A172 (cell line): ENCODE measurements around the gene GNPDA1. TPM values are rescaled to one million over a fixed set of nuclear protein-coding genes. Genes with fewer than 3 reads are reported as not detected.

Source experiments
- DNase-seq: peaks from one replicate; pipeline ENCODE4 v3.0.0-alpha.2; 2015; ENCODE audit warnings: low spot score
- total RNA-seq: library from RNA; depleted of rRNA; stranded (reverse); fragments of >200 nt; shearing (Covaris generic); gene quantifications from 2 replicates; pipeline ENCODE4 v1.2.3, GENCODE V29; 2014

Gene GNPDA1
- total RNA-seq, 1 experiment from 2014 or later, result 118 TPM

DNA sequence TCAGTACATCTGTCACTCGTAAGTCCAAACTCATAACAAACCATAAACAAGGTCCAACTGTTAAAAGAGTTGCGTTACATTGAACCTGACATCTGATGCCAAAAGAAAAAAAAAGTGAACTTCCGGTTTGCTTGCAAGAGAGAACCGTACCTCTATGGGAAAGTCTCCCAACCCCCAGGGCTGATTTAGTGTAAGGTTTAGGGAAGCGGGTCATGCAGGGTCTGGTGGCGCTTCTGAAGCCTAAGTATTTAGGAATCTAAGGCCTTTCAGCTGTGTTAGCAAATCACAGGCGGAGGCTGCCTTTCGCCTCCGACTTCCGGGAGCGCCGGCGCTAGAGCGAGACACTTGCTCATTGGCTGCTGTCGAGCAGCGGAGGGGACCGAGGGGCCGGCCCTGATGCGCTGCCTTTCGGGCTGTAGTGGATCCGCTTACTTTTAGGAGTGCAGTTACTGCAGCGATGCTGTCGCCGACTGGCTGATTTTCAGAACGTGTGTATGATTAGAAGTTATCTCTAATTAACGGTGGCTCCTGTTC, 12.0 kb upstream of the GNPDA1 start:
- peak; percentile 80 for DNase-seq

GRCh38 chr5:142023836-142024235, 11.0 kb upstream of the GNPDA1 start:
- no peak for DNase-seq

- DNase-seq, result no peak
Measured at GRCh38 chr5:142020122-142020659, 7.4 kb upstream of the GNPDA1 start.

GRCh38 chr5:142017832-142018427, 5.1 kb upstream of the GNPDA1 start:
- DNase-seq, result peak; percentile 31

- no peak for DNase-seq
Measured at GRCh38 chr5:142016556-142016955, 3.7 kb upstream of the GNPDA1 start.

DNA sequence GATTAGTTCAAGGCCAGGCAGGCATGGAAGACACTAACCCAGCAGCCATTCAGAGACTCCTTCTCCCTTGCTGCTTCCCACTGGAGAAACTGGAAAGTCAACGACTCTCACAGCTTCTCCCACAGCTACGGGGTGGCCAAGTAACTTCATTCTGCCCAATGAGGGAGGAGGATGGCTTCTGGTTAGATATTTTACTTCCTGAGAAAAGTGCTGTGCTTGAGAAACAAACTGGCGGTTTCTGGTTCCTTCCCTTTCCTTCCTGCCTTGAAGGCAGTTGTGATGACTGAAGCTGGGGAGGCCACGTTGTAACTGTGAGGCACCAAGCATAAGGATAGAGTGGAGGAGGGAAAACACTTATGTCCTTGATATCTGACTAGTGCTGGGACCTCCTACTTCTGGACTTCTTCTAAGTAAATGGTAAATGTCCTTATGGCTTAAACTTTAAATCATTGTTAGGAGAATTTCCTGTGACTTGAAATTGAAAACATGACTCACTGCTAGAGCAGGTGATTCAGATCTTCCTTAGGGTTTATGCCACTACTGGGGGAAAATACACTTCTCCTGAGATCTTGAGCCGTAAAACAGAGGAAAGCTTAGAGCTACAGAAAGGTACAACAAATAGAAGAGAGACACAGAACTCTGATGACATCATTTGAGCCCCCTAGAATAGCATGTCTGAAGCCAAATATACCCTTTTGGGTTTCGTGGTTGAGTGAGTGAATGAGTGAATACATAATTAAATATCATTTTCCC, 3.1 kb upstream of the GNPDA1 start:
- DNase-seq, result peak; percentile 85

DNA sequence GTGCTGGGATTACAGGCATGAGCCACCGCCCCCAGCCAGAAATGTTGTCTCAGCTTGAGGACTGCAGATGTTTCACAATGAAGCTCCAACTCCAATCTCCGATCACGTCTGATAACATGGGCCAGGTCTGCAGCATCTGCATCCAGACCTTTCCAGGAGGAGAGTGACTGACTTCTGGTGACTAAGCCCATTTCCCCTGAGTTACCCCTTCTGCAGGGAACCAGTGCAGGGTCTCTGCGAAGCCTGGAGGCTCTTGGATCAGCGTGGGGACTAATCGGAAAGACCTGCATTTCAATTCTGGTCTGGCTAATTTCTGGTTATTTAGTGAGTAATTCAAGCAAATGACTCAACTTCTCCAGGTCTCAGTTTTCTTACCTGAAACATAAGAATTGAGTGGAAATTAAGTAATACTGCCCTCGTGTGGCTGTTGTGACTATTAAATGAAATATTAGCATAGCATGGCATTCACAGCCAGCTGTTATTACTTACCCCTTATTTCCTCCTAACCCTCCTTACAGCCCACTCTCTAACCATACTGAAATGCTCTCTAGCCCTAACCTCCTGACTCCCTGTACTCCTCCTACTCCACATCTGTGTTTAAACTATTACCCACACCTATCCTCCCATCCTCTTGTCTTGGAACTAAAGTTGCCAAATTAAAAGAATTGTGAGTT, 2.2 kb upstream of the GNPDA1 start:
- DNase-seq, result peak; percentile 76

DNA sequence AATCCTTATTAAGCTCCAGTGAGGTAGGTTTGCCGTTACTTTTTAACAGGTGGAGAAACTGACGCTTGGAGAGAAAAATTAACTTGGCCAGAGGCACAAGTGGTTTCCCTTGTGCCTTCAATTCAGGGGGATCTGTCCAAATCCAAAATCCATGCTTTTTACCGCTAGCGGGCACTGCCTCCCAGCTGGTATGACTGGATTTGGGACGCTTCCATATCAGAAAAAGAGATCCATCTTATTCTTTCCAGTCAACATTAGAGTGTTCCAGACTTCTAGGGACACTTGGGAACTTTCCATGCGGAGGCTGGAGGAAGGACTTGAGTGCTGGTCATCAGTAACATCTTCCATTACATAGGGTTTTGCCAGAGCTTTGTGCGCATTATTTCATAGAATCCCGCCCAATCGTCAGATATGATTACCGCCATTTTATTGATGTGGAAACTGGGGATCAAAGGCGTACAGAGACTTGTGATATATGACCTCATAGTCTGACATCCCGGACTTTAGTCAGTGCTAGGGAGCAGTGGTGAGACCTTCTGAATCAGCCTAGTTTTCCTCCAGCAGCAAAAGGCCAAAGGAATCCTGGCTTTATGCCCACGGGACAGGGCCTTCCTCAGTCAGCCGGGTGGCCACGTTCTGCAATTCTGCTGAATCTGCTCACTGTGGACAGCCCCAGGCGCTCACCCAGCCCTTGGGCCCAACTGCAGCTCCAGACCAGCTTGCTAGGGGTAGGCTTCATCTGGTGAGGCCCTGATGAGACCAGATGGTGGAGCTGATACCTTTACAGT, 1.1 kb upstream of the GNPDA1 start:
- no peak for DNase-seq

DNA sequence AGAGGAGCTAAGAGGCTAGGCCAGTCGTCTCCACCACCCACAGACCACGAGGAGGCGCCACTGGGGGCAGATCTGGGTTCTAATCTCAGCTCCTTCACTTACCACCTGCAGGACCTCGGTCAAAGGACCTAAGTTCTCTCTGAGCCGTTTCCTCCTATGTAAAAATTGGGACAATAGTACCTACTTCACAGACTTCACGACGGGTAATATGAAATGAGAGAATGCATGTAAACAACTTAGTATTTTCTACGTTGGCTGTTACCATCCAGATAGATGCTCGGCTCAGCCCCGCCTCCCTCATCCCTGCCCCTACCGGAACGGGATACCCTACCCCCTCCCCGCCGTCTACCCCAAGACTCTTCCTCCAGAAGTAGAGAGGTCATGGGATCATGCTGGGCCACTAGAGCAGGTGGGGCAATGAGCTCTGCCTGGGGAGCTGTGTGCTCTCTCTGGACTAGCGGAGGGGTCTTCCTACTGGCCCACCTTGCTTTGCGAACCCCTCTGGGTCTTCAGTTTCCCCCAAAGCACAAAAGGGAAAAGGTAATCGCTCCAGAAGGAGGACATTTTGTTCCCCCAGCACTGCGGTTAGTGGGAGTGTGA, 541 bp downstream of the GNPDA1 start:
- DNase-seq, result no peak

GRCh38 chr5:142011572-142012185, 1.1 kb downstream of the GNPDA1 start:
- DNase-seq, result no peak

DNA sequence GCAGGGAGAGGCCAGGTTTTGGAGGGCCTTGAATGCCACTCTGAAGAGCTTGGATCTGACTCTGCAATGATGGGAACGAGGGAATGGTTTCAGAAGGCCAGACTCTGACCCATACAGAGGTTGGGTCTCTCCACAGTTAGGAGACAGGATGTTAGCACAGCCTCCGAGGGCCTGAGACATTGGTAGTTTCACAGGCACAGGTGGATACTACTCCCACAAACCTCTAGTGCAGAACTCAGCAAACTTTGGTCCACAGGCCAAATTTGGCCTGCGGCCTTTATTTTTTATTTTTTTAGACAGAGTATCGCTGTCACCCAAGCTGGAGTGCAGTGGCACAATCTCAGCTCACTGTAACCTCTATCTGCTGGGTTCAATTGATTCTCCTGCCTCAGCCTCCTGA, 2.9 kb downstream of the GNPDA1 start:
- no peak for DNase-seq

DNA sequence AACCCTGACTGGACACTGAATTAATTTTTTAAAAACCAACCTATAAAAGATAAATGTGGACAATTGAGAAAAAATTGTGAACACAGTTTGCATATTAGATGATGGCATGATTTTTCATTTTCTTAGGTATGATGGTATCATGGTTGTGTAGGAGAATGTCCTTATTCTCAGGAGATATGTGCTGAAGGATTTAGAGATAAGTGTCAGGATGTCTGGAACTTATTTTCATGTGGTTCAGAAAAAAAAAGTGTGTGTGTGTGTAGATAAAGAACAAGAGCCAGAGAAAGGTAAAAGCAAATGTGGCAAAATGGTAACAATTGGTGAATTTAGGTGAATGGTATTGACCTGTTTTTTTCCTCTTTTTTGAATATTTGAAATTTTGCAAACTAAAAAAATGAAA, 4.0 kb downstream of the GNPDA1 start:
- no peak for DNase-seq

- no peak for DNase-seq
Measured at GRCh38 chr5:142007237-142007544, 5.6 kb downstream of the GNPDA1 start.

DNA sequence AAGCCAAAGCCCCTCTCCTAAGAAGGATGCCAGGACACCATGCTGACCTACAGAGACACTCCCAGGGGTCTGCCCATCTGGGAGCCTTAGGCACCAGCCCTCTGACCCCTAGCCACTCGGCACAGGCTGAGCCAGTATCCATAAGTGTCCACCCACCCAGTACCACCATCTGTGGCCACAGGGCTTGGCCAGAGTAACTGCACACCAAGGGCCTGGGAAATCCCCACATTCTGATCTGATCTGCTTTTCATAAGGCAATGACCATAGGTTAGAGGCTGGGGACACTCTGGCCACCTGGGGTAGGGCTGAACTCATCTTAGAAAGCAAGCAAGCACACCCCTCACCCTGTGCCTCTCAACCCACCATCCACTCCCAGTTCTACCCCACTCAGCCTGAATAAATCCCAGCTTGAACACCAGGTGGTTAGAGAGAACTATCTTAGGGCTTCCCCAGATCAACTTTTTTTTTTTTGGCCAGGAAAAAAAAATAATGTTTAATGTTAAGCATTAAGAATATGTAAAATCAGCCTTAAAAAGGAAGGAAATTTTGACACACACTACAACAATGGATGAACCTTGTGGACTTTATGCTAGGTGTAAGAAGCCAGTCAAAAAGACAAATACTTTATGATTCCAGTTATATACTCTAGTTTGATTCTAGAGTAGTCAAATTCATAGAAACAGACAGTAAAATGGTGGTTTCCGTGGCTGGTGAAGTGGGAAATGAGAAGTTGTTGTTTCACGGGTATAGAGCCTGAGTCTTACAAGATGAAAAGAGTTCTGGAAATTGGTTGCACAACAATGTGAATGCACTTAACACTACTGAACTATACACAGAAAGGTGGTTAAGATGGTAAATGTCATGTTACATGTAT, 6.2 kb downstream of the GNPDA1 start:
- no peak for DNase-seq

GRCh38 chr5:142003266-142003800, 9.5 kb downstream of the GNPDA1 start:
- DNase-seq, result no peak

GRCh38 chr5:142000704-142001484, 11.9 kb downstream of the GNPDA1 start:
- no peak for DNase-seq

- no peak for DNase-seq
Measured at GRCh38 chr5:142000173-142000572, 12.7 kb downstream of the GNPDA1 start.

DNA sequence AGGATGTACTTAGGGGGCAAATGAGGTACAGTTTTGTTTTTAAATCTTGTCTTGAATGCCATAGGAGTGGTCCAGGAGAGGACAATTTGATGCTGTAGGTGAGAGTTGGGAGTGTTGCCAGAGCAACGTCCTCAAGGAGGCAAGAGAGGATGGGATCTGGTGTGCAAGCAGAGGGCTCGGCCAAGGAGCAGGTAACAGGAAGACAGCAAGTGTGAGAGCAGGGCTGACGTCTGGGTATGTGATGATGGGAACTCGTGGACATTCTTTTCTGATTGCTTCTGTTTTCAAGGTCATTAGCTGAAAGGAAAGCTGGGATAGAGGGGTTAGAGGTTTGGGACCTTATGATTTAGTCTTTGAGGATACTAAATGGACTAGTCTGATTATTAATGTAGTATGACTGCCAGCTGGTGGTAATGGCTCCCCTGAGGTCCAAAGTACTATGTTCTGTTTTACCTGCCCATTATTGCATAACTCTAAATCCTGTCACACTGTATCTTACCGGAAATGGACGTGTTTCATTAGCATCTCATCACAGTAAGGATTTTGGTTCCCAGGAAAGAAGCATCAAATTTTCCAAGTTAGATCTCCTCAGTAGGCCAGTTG, 15.4 kb downstream of the GNPDA1 start:
- no peak for DNase-seq

DNA sequence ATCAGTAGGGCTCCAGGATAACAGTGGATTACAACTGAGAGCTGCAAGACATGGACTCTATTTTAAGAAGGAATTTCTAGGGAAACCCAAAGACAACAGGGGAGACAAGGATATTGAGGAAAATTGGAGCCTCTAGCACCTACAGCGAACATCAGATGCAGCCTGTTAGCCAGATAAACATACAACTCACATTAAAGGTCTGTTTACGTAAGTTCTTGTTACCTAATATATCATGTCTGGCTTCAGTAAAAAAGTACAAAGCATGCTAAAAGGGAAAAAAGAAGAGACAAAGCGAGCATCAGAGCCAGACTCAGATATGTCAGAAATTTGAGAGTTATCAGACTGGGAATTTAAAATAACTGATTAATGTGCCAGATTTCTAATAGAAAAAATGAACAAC, 17.2 kb downstream of the GNPDA1 start:
- no peak for DNase-seq
